T-helper 17 cell (primary cell): ENCODE data around the gene TRAPPC2B. TPM values are rescaled to one million over a fixed set of nuclear protein-coding genes. Genes with fewer than 3 reads are reported as not detected.
A peak's percentile ranks its signal among the peaks of the same experiment; 100 is the strongest.

Experiments
- ATAC-seq: fragments of 150-1000 bp; cut with Tn5 transposase; 2 replicates; pipeline ENCODE4 v1.10.0; 2021; ENCODE audit warnings: mild to moderate bottlenecking, moderate library complexity
- DNase-seq, 3 donors: peaks; one replicate each; pipeline versions ENCODE4 v3.0.0 to v3.0.0-alpha.2; 2020 to 2021
- H3K9me3 ChIP-seq: one replicate; pipeline ENCODE4 v1.7.0; 2013; ENCODE audit warnings: low read length, mild to moderate bottlenecking; ENCODE audit not compliant: control insufficient read depth, poor library complexity, severe bottlenecking
- H3K27ac Mint-ChIP-seq: one replicate; pipeline ENCODE4 v1.8.0; 2022; ENCODE audit warnings: mild to moderate bottlenecking, moderate library complexity, mixed read lengths
- H3K27me3 Mint-ChIP-seq: one replicate; pipeline ENCODE4 v1.8.0; 2022; ENCODE audit warnings: mixed read lengths
- H3K36me3 Mint-ChIP-seq: one replicate; pipeline ENCODE4 v1.8.0; 2022; ENCODE audit warnings: low read depth, mixed read lengths
- H3K4me1 Mint-ChIP-seq: one replicate; pipeline ENCODE4 v1.8.0; 2022; ENCODE audit warnings: mild to moderate bottlenecking, mixed read lengths
- H3K4me3 Mint-ChIP-seq: one replicate; pipeline ENCODE4 v1.8.0; 2022; ENCODE audit warnings: mild to moderate bottlenecking, moderate library complexity, mixed read lengths
- total RNA-seq, 4 donors: library from RNA in 2 of 4; stranded (reverse) in 2 of 4; gene quantifications; one replicate each; pipeline ENCODE4 v1.2.3 and lab custom pipeline; 2022 to 2026

TRAPPC2B gene
- total RNA-seq, 2 donors from 2014 or later, result 8.7 to 9.5 TPM

GRCh38 chr19:57382806-57383488, 19.6 kb downstream of the TRAPPC2B start:
- no peak for ATAC-seq
- no peak overlapping the region for H3K4me3 Mint-ChIP-seq
- no peaks in the 10 kb centered on the region for H3K4me1 Mint-ChIP-seq
- no peaks in the 10 kb centered on the region for H3K27me3 Mint-ChIP-seq
- no peaks in the 10 kb centered on the region for H3K36me3 Mint-ChIP-seq
- no peak overlapping the region for H3K27ac Mint-ChIP-seq
- no peak for DNase-seq
- peaks cover 9% of the 10 kb centered on the region for H3K9me3 ChIP-seq

- H3K27me3 Mint-ChIP-seq, result no peaks in the 10 kb centered on the region
- H3K4me1 Mint-ChIP-seq, result peaks cover 11% of the 10 kb centered on the region
- ATAC-seq (no peak), DNase-seq (no peak)
- peak overlapping the region; percentile 94 for H3K4me3 Mint-ChIP-seq
- H3K36me3 Mint-ChIP-seq, result peaks cover 3% of the 10 kb centered on the region
- no peaks in the 10 kb centered on the region for H3K9me3 ChIP-seq
- H3K27ac Mint-ChIP-seq, result peak overlapping the region; percentile 98
These were observed 25.9 kb downstream of the TRAPPC2B start for GRCh38 chr19:57389194-57389729.

GRCh38 chr19:57389730-57390598, 26.6 kb downstream of the TRAPPC2B start, which contains the start of gene ZNF548:
TSS of gene ZNF548 (plus strand) at chr19:57389854. CDS start at chr19:57390100, 246 bp downstream.
- Mint-ChIP-seq H3K27me3 (no peaks in the 10 kb centered on the region), H3K4me1 (peaks cover 13% of the 10 kb centered on the region), H3K4me3 (peak within 1 kb of the TSS; percentile 94), H3K27ac (peak within 1 kb of the TSS; percentile 98), H3K36me3 (peaks cover 8% of the 10 kb centered on the region)
- ATAC-seq (peak; percentile 97), DNase-seq (peak; percentile 90 to 96 (median 91))
- H3K9me3 ChIP-seq, result no peaks in the 10 kb centered on the region

- ATAC-seq (no peak), DNase-seq (no peak)
- H3K4me3 Mint-ChIP-seq, result no peak overlapping the region
- H3K36me3 Mint-ChIP-seq, result peaks cover 23% of the 10 kb centered on the region
- peaks cover 6% of the 10 kb centered on the region for H3K4me1 Mint-ChIP-seq
- H3K9me3 ChIP-seq, result no peaks in the 10 kb centered on the region
- no peaks in the 10 kb centered on the region for H3K27me3 Mint-ChIP-seq
- H3K27ac Mint-ChIP-seq, result no peak overlapping the region
These were observed 32.4 kb downstream of the TRAPPC2B start for GRCh38 chr19:57395710-57396109.

- Mint-ChIP-seq H3K27me3 (no peaks in the 10 kb centered on the region), H3K4me1 (peaks cover 2% of the 10 kb centered on the region), H3K4me3 (no peak overlapping the region), H3K27ac (no peak overlapping the region), H3K36me3 (peaks cover 27% of the 10 kb centered on the region)
- DNase-seq (no peak), ATAC-seq (no peak)
- H3K9me3 ChIP-seq, result no peaks in the 10 kb centered on the region
These were observed 35.5 kb downstream of the TRAPPC2B start for GRCh38 chr19:57398868-57399267.

GRCh38 chr19:57403737-57404563, 40.6 kb downstream of the TRAPPC2B start:
- H3K27ac Mint-ChIP-seq, result no peak overlapping the region
- H3K36me3 Mint-ChIP-seq, result peaks cover 4% of the 10 kb centered on the region
- no peaks in the 10 kb centered on the region for H3K27me3 Mint-ChIP-seq
- H3K9me3 ChIP-seq, result no peaks in the 10 kb centered on the region
- H3K4me1 Mint-ChIP-seq, result peaks cover 5% of the 10 kb centered on the region
- peak overlapping the region; percentile 25 for H3K4me3 Mint-ChIP-seq
- DNase-seq (no peak), ATAC-seq (no peak)

GRCh38 chr19:57406516-57407123, 43.3 kb downstream of the TRAPPC2B start:
- no peaks in the 10 kb centered on the region for H3K9me3 ChIP-seq
- no peaks in the 10 kb centered on the region for H3K36me3 Mint-ChIP-seq
- no peak overlapping the region for H3K27ac Mint-ChIP-seq
- no peak overlapping the region for H3K4me3 Mint-ChIP-seq
- no peaks in the 10 kb centered on the region for H3K27me3 Mint-ChIP-seq
- ATAC-seq, result peak; percentile 40
- H3K4me1 Mint-ChIP-seq, result peaks cover 11% of the 10 kb centered on the region
- DNase-seq, result peak; percentile 24 to 59 (median 33)

GRCh38 chr19:57410877-57411671, 47.7 kb downstream of the TRAPPC2B start, which contains the start of gene ZNF17:
TSS of gene ZNF17 (plus strand) at chr19:57411161. CDS start at chr19:57413616, 2,455 bp downstream.
- Mint-ChIP-seq H3K4me3 (peak within 1 kb of the TSS; percentile 93), H3K27ac (peak within 1 kb of the TSS; percentile 91), H3K27me3 (no peaks in the 10 kb centered on the region), H3K4me1 (peaks cover 14% of the 10 kb centered on the region), H3K36me3 (peaks cover 5% of the 10 kb centered on the region)
- DNase-seq (peak; percentile 81), ATAC-seq (peak; percentile 100)
- H3K9me3 ChIP-seq, result no peaks in the 10 kb centered on the region

Other genes with a start within 250 kb of the TRAPPC2B start
- gene USP29, start 243.6 kb upstream of the TRAPPC2B start, total RNA-seq, result not detected
- gene ZIM3, start 218.3 kb upstream of the TRAPPC2B start, total RNA-seq, result not detected
- gene DUXA, start 196.1 kb upstream of the TRAPPC2B start, total RNA-seq, result not detected
- 10 to 100 TPM; 41.1 to 43.8 TPM for gene ZNF264, start 172.1 kb upstream of the TRAPPC2B start, total RNA-seq
- gene AURKC, start 132.5 kb upstream of the TRAPPC2B start, total RNA-seq, result 1 to 10 TPM in 1 of 2 donors, under 1 TPM in 1; 0.55 to 1.2 TPM
- gene ZNF805, start 122.9 kb upstream of the TRAPPC2B start, total RNA-seq, result 10 to 100 TPM; 31.6 to 32.7 TPM
- gene ZNF460, start 83.1 kb upstream of the TRAPPC2B start, total RNA-seq, result 10 to 100 TPM; 69.1 to 73.1 TPM
- gene ZNF543, start 43.1 kb upstream of the TRAPPC2B start, total RNA-seq, result 1 to 10 TPM; 5.3 TPM
- 1 to 10 TPM; 5.6 to 6.6 TPM for gene ZNF304, start 12.3 kb upstream of the TRAPPC2B start, total RNA-seq
- 1 to 10 TPM in 1 of 2 donors, under 1 TPM in 1; 0.77 to 1.1 TPM for gene ZNF547, start within 50 bp of the TRAPPC2B start, total RNA-seq
- gene ZNF548, start 26.3 kb downstream of the TRAPPC2B start, total RNA-seq, result 10 to 100 TPM; 58.9 to 66.7 TPM
- 1 to 10 TPM; 7.2 to 8.8 TPM for gene ZNF17, start 47.6 kb downstream of the TRAPPC2B start, total RNA-seq
- gene ZNF749, start 71.8 kb downstream of the TRAPPC2B start, total RNA-seq, result 1 to 10 TPM; 5.9 to 9.8 TPM
- not detected for gene VN1R1, start 93.6 kb downstream of the TRAPPC2B start, total RNA-seq
- 1 to 10 TPM; 1.4 to 1.5 TPM for gene ZNF772, start 114.0 kb downstream of the TRAPPC2B start, total RNA-seq
- 1 to 10 TPM; 6.8 to 7.0 TPM for gene ZNF419, start 124.2 kb downstream of the TRAPPC2B start, total RNA-seq
- 1 to 10 TPM; 5.0 to 8.1 TPM for gene ZNF773, start 136.4 kb downstream of the TRAPPC2B start, total RNA-seq
- gene ZNF549, start 163.8 kb downstream of the TRAPPC2B start, total RNA-seq, result 1 to 10 TPM; 7.4 to 7.9 TPM
- gene ZNF550, start 196.3 kb downstream of the TRAPPC2B start, total RNA-seq, result 10 to 100 TPM in 1 of 2 donors, 1 to 10 TPM in 1; 8.5 to 12.2 TPM
- 1 to 10 TPM; 3.9 to 4.7 TPM for gene ZNF416, start 215.4 kb downstream of the TRAPPC2B start, total RNA-seq
- 1 to 10 TPM; 2.9 to 4.3 TPM for gene ZIK1, start 220.6 kb downstream of the TRAPPC2B start, total RNA-seq
- 1 to 10 TPM; 2.5 to 4.4 TPM for gene ZNF530, start 236.3 kb downstream of the TRAPPC2B start, total RNA-seq